Fibroblast of the conjunctiva (primary cell): Measurements from ENCODE around the gene EXD3.
A peak's percentile ranks its signal among the peaks of the same experiment; 100 is the strongest.
"Not testable (repeated sequence)": the region's sequence is repeated elsewhere in the genome, so short reads cannot be mapped to it uniquely, and the experiment has no call there.

Experiments
- DNase-seq: peaks from one replicate; pipeline ENCODE4 v3.0.0-alpha.2; 2010; ENCODE audit warnings: low read depth

The EXD3 gene

DNA sequence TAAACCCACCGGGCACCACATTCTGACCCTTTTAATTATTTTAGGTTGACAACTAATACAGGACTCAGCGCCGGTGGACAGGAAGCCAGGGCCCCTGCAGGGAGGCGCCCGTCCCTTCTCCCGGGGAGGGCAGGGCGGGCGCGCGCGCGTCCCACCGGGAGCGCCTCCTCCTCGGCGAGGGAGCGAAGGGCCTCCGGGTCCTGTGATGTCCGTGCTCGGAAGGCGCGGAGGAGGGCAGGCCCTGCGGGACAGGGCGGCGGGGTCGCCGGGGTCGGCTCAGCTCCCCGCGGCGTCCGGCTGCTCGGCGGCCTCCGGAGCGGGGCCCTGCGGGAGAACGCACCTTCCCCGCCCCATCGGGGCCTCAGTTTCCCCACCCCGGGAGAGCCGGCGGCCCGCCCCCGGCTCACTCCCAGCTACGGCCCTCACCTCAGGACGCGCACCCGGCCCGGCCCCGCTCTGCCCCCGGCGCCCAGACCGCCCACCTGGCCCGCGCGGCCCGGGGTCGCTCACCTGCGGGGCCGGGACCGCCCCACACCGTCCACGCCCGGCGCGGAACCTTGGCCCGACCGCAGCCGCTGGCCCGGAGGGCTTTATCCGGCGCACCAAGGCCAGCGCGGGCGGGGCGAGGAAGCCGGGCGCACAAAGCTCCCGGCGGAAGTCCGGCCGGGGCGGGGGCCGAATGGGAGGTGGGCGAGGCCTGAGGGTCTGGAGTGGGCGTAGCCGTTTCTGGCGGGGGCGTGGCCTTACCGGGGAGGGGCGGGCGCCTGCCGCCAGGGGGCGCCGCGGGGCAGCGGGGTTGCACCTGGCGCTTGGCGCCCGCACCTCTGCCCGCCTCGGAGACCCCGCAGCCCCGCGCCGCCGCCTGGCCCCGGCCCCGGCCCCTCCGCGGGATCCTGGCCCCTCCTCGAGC is at the start of gene EXD3, which contains the start of gene NOXA1:
Gene EXD3 (minus strand): TSS at position 559 of the 910 bp plus-strand sequence. CDS start 27,805 bp downstream, outside the sequence.
Gene NOXA1 (plus strand): TSS at position 790 of the 910 bp plus-strand sequence. CDS start 137 bp downstream, outside the sequence.
- peak; percentile 81 for DNase-seq

DNA sequence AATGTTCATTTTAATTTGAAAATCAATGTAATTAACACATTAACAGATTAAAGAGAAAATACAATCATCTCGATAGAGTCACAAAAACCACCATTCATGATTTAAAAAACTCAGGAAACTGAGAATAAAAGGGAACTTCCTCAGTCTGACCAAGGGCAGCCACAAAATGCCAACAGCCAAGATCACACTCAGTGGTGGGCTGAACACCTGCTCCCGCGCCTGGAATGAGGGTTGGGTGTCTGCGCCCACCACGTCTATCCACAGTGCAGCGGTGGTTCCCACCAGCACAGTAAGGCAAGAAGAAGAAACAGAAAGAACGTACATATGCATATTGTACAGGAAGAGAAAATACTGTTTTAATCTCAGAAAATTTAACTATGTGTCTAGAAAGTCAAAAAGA is 47.8 kb upstream of the EXD3 start:
- DNase-seq, result no peak

DNA sequence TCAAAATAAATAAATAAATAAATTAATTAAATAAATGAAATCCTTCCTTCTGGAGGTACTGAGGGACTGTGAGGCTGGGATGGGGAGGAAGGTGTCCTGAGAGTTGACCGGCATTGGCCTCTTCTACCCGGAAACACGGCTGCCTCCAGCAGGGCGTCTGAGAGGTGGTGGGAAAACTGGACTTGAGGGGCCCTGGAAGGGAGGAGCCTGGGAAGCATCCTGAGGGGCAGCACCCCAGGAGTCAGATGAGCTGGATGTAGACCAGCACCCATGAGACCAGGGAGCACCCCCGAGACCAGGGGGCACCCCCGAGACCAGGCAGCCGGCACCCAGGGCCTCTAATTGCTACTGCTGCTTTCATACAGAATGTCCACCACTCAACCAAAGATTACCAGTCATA is 44.9 kb upstream of the EXD3 start:
- DNase-seq, result no peak

DNA sequence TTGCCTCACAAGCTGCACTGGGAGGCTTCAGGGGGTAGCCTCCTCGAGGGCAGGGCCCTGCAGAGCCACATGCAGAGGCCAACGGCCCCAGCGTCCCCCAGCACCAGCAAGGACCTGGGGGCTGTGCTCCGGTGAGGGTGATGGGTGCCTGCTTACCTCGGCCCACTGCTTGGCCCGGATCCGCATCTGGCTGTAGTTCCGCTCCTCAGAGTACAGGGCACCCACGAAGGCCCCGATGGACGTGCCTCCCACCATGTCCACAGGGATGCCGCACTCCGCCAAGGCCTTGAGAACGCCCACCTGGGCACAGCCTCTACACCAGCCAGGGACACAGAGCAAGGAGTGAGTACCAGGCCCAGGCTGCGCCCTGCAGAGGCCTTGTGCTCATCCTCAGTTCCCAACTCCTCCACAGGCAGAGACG is 44.2 kb upstream of the EXD3 start:
- DNase-seq, result no peak

DNA sequence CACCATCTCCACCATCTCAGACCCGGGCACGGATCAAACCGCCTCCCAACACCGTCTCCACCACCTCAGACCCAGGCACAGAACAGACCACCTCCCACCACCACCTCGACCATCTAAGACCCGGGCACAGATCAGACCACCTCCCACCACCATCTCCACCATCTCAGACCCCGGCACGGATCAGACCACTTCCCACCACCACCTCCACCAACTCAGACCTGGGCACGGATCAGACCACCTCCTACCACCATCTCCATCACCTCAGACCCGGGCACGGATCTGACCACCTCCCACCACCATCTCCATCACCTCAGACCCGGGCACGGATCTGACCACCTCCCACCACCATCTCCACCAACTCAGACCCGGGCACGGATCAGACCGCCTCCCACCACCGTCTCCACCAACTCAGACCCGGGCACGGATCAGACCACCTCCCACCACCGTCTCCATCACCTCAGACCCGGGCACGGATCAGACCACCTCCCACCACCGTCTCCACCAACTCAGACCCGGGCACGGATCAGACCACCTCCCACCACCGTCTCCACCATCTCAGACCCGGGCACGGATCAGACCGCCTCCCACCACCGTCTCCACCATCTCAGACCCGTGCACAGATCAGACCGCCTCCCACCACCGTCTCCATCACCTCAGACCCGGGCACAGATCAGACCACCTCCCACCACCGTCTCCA is 43.6 kb upstream of the EXD3 start:
- DNase-seq, result not testable (repeated sequence)

DNA sequence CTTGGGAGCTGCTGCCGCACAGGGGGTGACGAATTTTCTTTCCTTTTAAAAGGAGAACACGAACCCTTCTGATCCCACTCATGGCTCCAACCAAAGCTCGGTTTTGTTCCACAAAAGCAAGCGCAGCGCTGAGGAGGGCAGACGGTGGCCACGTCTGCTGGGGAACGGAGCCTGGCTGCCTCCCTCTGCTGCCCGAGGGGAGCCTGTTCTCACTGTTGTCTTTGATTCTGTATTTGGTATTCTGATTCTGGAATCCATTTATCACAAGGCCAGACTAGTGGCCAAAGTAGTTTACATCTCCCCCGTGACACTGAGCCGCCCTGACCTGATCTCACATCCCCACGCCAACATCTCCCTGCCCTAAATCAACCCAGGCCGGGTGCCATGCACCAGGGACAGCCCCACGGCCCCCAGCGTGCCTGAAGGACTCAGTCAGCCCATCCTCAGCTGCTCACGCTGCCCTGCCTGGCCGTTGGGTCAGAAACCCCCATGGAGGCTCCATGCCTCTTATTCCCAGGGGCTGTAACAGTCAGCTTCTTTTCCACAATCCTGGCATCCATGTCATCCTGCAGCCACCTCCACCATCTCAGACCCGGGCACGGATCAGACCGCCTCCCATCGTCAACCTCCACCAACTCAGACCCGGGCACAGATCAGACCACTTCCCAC is 42.9 kb upstream of the EXD3 start:
- no peak for DNase-seq

DNA sequence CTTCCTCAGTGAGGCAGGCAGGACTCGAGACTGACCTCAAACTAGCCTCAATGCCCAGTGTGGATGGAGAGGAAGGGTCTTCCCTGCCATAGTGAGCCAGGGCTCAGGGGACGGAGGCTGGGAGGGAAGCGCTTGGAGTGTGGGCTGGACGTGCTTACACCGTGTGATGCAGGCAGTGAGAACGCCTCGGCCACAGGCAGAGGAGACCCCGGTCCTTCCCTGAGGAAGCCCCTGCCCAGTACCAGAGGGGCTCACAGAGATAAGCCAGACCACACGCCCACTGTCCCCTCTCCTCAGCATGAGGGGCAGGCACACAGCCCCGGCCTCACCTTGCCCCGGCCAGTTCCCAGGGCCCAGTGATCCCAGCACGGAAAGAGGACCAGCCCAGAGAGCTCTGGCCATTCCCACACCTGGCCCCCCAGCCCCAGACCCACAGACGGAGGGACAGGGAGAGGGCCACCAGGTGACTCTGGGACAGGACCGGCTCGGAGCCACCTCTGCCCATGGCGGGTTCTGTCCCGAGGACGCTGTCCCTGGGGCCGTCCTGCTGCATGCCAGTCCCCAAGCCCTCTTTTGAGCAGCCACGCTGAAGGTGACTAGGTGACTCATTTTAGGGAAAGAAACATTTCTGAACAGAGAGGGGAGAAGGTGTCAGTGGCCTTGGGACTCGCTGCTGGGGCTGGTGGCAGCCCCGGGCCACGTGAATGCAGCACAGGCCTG is 42.2 kb upstream of the EXD3 start:
- no peak for DNase-seq

GRCh38 chr9:137464291-137464999 is 41.5 kb upstream of the EXD3 start:
- DNase-seq, result no peak

GRCh38 chr9:137463931-137464290 is 40.9 kb upstream of the EXD3 start:
- DNase-seq, result no peak

GRCh38 chr9:137462986-137463930 is 40.3 kb upstream of the EXD3 start:
- no peak for DNase-seq

DNA sequence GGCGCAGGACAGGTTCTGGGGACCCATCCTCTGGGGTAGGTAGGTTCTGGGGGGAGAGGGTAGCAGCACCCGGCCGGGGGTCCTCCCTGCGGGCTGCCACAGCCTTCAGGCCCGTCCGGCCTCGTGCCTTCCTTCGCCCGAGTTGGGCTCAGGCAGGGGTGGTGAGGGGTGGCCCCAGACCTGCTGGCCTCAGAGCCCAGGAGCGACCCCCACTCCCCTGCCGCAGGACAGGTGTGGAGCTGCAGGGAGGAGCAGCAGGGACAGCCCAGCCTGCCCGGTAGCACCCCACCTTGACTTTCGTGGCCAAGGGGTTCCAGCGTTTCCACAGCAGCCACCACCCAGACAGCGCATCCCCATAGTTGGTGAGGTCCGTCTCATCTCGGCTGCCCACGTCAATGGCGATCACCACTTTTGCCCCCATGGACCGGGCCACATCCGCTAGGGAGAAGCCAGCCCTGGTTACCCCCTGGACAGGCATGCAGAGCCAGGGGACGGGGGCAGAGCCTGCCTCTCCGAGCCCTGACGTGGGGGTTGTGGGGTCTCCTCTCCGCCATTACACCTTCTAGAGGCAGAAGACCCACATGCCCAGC is 39.5 kb upstream of the EXD3 start:
- no peak for DNase-seq

GRCh38 chr9:137461663-137462395 is 38.9 kb upstream of the EXD3 start:
- DNase-seq, result peak; percentile 33

DNA sequence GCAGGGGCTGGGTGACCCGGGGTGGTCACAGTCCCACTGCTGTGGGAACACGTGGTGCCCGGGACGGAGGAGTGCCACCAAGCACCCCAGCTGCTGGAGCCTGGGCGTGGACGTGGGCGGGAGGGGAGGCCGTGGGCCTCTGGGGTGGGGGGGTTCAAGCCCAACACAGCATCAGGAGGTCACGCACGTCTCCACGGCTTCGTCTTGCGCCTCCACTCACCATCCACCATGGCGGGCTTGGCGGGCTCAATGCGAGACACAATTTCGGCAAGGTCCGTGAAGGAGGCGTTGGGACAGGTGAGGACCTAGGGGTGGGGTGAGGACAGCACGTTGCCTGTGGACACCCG is 38.3 kb upstream of the EXD3 start:
- no peak for DNase-seq

DNA sequence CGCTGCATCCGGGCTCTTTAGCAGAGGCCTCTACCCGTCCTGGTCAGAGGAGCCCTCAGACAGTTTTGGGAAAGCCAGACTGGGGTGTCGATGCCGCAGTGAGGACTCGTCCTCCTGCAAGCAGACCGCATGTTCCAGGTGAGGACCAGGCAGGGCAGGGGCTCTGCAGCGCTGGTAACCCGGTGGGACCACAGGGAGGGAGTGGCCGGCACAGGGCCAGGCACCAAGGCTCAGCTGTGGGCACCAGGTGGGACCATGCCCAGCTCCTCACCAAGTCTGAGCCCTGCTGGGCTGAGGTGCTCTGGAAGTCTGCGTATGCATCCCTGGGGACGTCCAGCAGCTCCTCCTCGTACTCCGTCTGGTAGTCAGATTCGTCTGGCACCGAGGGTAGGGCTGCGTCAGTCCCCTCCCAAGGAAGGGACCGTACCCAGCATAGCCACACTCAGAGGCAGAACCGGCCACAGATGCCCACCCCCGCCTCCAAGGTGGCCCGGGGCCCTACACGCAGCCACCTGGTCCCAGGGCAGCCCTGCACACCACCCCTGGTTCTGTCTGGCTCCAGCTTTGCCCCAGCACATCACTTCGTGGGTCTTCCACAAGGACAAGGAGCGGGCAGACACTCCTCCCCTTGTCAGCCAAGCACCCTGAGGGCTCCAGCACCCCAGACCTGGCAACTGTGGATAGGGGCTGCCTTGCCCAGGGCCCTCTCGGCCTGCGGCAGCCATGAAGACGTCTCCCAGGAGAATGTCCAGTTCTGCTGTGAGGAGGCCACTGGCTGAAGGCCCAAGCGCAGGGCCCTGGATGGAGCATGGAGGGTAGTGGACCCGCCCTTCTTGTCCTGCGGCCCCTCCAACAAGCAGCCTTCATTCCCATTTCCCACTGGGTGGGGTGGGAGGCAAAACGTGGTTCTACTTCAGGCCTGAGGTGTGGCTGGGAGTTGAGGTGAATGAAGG is 37.7 kb upstream of the EXD3 start:
- DNase-seq, result no peak

GRCh38 chr9:137459601-137460362 is 36.8 kb upstream of the EXD3 start:
- no peak for DNase-seq

- peak; percentile 79 for DNase-seq
These were observed 36.2 kb upstream of the EXD3 start, which contains the start of gene NSMF for GRCh38 chr9:137459152-137459600. TSS of gene NSMF (minus strand) at chr9:137459334. CDS start at chr9:137459102, 232 bp downstream.
